Fibroblast of lung (primary cell): ENCODE results near the gene RNF128.

Source experiments
- EZH2 ChIP-seq: IDR thresholded peaks from 2 replicates; pipeline ENCODE4 v1.5.1; 2012; ENCODE audit warnings: low read length, control low read depth, mild to moderate bottlenecking; ENCODE audit errors: missing control alignments
- TF ChIP-seq, protein P1 (sequence below), 2 donors: IDR thresholded peaks in 1 of 2; conservative IDR thresholded peaks in 1 of 2; 1 replicate in 1 of 2; 2 replicates in 1 of 2; pipeline ENCODE4 v1.5.1; 2011 to 2012; ENCODE audit warnings: low read length in 2 of 2, control low read depth in 1 of 2, inconsistent platforms in 1 of 2, low read depth in 1 of 2, mild to moderate bottlenecking in 1 of 2

DNA sequence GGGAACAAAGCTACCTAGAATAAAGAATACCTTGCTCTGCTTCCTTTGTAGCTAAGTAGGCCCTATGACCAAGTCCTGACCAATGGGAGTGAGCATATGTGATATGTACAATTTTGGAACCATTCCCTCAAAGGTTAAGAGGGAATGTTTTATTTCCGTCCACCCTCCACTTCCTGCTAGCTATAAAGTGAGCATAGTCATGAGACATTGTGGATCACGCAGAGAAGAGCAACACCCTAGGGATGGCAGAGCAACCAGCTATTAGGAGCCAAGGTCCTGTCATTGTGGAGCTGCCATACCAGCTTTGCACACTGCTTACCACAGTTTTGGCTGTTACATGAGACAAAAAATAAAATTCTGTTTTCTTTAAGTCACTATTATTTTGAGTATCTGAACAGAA is 45.8 kb upstream of the RNF128 start:
- TF ChIP-seq, protein P1, sequence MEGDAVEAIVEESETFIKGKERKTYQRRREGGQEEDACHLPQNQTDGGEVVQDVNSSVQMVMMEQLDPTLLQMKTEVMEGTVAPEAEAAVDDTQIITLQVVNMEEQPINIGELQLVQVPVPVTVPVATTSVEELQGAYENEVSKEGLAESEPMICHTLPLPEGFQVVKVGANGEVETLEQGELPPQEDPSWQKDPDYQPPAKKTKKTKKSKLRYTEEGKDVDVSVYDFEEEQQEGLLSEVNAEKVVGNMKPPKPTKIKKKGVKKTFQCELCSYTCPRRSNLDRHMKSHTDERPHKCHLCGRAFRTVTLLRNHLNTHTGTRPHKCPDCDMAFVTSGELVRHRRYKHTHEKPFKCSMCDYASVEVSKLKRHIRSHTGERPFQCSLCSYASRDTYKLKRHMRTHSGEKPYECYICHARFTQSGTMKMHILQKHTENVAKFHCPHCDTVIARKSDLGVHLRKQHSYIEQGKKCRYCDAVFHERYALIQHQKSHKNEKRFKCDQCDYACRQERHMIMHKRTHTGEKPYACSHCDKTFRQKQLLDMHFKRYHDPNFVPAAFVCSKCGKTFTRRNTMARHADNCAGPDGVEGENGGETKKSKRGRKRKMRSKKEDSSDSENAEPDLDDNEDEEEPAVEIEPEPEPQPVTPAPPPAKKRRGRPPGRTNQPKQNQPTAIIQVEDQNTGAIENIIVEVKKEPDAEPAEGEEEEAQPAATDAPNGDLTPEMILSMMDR (conservative IDR thresholded peaks at IDR 0.05 in 1 of 2, IDR thresholded peaks at IDR 0.05 in 1 of 2; ENCODE audit: low read depth in 1 of 2, low read length in 2 of 2), result no peak
- no peak for TF ChIP-seq EZH2
